HUES6 (cell line): ENCODE results near the gene DEPDC1B.
"Not testable (repeated sequence)": the region's sequence is repeated elsewhere in the genome, so short reads cannot be mapped to it uniquely, and the experiment has no call there.

Experiments used
- H3K27ac ChIP-seq: 2 replicates; pipeline ENCODE4 v1.7.0; 2013; ENCODE audit warnings: low read depth, mild to moderate bottlenecking, low read length, inconsistent platforms
- H3K27me3 ChIP-seq: 2 replicates; pipeline ENCODE4 v1.6.1; 2013; ENCODE audit warnings: low read length; ENCODE audit not compliant: control insufficient read depth, insufficient read depth
- H3K36me3 ChIP-seq: 2 replicates; pipeline ENCODE4 v1.6.1; 2013; ENCODE audit warnings: low read length; ENCODE audit not compliant: control insufficient read depth, insufficient read depth
- H3K4me1 ChIP-seq: 2 replicates; pipeline ENCODE4 v1.6.1; 2013; ENCODE audit warnings: low read length; ENCODE audit not compliant: control insufficient read depth, insufficient read depth
- H3K4me3 ChIP-seq: 2 replicates; pipeline ENCODE4 v1.5.1; 2013; ENCODE audit warnings: low read depth, low read length
- H3K9ac ChIP-seq: one replicate; pipeline ENCODE4 v1.6.1; 2013; ENCODE audit warnings: mild to moderate bottlenecking, low read length
- H3K9me3 ChIP-seq: 2 replicates; pipeline ENCODE4 v1.6.1; 2013; ENCODE audit warnings: low read depth, low read length; ENCODE audit not compliant: control insufficient read depth, insufficient read depth

Gene DEPDC1B

DNA sequence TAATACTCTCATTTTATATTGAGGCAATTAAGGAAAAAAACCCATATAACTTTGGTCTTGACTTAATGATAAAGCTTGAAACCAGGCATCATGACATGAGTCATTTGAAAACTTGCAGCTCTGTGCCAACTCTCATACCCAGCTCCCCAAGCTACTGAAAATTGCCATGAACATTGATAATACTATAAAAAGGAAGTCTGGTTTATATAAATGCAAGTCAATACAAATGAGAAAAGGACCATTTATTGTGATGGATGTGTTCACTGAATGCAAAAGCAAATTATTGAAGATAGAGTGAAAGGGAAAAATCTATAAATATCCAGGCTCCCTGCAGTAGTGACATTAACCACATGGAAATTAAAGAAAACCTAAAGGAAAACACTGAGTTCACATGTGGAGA, 116.3 kb downstream of the DEPDC1B start:
- no peaks in the 10 kb centered on the region for H3K27me3 ChIP-seq
- H3K4me3 ChIP-seq: no peak overlapping the region
- H3K36me3 ChIP-seq: no peaks in the 10 kb centered on the region
- no peaks in the 10 kb centered on the region for H3K4me1 ChIP-seq
- no peaks in the 10 kb centered on the region for H3K9me3 ChIP-seq
- no peak overlapping the region for H3K27ac ChIP-seq
- no peak overlapping the region for H3K9ac ChIP-seq

GRCh38 chr5:60578315-60578714, 121.7 kb downstream of the DEPDC1B start:
- Histone ChIP-seq H3K4me1 (no peaks in the 10 kb centered on the region), H3K27me3 (no peaks in the 10 kb centered on the region), H3K27ac (no peak overlapping the region), H3K4me3 (no peak overlapping the region), H3K9me3 (peaks cover 21% of the 10 kb centered on the region), H3K9ac (no peak overlapping the region), H3K36me3 (no peaks in the 10 kb centered on the region)

DNA sequence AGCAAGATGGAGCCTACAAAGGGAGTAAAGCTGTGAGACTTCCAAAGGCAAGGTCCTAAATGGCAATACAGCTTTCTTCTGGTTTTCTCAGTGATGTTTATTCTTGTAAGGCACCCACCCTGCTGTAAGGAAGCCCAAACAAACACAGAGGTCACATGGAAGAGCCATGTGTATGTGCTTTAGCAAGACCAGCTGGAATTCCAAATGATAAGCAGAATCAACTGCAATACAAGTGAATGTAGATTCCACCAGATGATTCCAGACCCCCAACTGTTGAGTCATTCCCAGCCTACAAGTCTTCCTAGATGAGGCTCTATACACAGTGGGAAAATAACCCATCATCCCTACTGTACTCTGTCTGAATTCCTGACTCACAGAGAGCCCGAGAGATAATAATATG, 122.8 kb downstream of the DEPDC1B start:
- Histone ChIP-seq H3K27me3 (no peaks in the 10 kb centered on the region), H3K9ac (no peak overlapping the region), H3K9me3 (peaks cover 21% of the 10 kb centered on the region), H3K27ac (no peak overlapping the region), H3K4me1 (no peaks in the 10 kb centered on the region), H3K4me3 (no peak overlapping the region), H3K36me3 (no peaks in the 10 kb centered on the region)

- no peak overlapping the region for H3K4me3 ChIP-seq
- no peaks in the 10 kb centered on the region for H3K4me1 ChIP-seq
- H3K27ac ChIP-seq: no peak overlapping the region
- H3K9me3 ChIP-seq: peaks cover 21% of the 10 kb centered on the region
- no peaks in the 10 kb centered on the region for H3K27me3 ChIP-seq
- no peak overlapping the region for H3K9ac ChIP-seq
- no peaks in the 10 kb centered on the region for H3K36me3 ChIP-seq
Observed at GRCh38 chr5:60576425-60576824, 123.5 kb downstream of the DEPDC1B start.

- Histone ChIP-seq H3K9me3 (peaks cover 24% of the 10 kb centered on the region), H3K4me3 (no peak overlapping the region)
Observed at GRCh38 chr5:60568646-60569045, 131.3 kb downstream of the DEPDC1B start.

DNA sequence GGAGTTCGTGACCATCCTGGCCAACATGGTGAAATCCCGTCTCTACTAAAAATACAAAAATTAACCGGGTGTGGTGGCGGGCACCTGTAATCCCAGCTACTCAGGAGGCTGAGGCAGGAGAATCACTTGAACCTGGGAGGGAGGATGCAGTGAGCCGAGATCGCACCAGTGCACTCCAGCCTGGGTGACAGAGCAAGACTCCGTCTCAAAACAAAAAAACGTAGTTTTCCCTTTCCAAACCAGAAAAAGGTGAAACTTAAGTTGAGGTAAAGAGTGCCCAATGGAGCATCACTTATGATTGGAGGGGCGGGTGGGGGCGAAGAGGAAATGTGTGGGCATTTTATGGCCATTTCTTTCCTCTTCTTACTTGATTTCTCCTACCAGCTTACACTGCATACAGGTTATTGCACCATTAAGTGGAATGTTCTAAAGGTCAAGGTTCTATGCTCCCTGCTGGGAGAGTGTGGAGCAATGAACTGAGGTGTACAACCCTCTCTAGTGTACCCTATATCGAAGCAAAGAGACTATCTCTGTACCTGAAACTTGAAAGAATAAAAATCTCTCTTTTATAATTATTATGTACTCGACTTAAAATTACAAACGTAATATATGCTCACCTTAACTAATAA, 136.2 kb downstream of the DEPDC1B start:
- Histone ChIP-seq H3K27ac (no peak overlapping the region), H3K36me3 (no peaks in the 10 kb centered on the region), H3K4me1 (no peaks in the 10 kb centered on the region), H3K9me3 (peaks cover 20% of the 10 kb centered on the region), H3K9ac (no peak overlapping the region), H3K27me3 (no peaks in the 10 kb centered on the region), H3K4me3 (no peak overlapping the region)

More at GRCh38 chr5:60568646-60569045, 131.3 kb downstream of the DEPDC1B start:
- Histone ChIP-seq H3K9ac (no peak overlapping the region), H3K27me3 (no peaks in the 10 kb centered on the region), H3K27ac (no peak overlapping the region), H3K4me1 (no peaks in the 10 kb centered on the region), H3K36me3 (no peaks in the 10 kb centered on the region)

DNA sequence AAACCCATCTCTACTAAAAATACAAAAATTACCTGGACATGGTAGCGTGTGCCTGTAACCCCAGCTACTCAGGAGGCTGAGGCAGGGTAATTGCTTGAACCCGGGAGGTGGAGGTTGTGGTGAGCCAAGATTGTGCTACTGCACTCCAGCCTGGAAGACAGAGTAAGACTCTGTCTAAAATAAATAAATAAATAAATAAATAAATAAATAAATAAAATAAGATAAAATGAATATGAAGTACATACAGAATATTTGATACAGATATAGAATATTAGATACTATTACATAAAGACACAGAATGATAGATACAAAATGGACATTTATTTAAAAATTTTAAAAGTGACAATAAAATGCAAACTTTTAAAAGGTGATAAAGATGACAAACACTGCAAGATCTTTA, 146.7 kb downstream of the DEPDC1B start:
- not testable (repeated sequence) for H3K4me1 ChIP-seq, H3K27me3 ChIP-seq, H3K9ac ChIP-seq, H3K36me3 ChIP-seq, H3K27ac ChIP-seq, H3K4me3 ChIP-seq
- H3K9me3 ChIP-seq: peaks cover 19% of the 10 kb centered on the region

- Histone ChIP-seq H3K9ac (no peak overlapping the region), H3K27me3 (no peaks in the 10 kb centered on the region), H3K36me3 (no peaks in the 10 kb centered on the region), H3K27ac (no peak overlapping the region), H3K9me3 (peaks cover 19% of the 10 kb centered on the region), H3K4me1 (no peaks in the 10 kb centered on the region), H3K4me3 (no peak overlapping the region)
Observed at GRCh38 chr5:60551829-60552228, 148.1 kb downstream of the DEPDC1B start.

GRCh38 chr5:60551250-60551649, 148.7 kb downstream of the DEPDC1B start:
- Histone ChIP-seq H3K4me3 (no peak overlapping the region), H3K9ac (no peak overlapping the region), H3K27ac (no peak overlapping the region), H3K27me3 (no peaks in the 10 kb centered on the region), H3K9me3 (peaks cover 14% of the 10 kb centered on the region), H3K36me3 (no peaks in the 10 kb centered on the region), H3K4me1 (no peaks in the 10 kb centered on the region)

GRCh38 chr5:60550311-60550710, 149.7 kb downstream of the DEPDC1B start:
- Histone ChIP-seq H3K36me3 (no peaks in the 10 kb centered on the region), H3K4me1 (no peaks in the 10 kb centered on the region)

DNA sequence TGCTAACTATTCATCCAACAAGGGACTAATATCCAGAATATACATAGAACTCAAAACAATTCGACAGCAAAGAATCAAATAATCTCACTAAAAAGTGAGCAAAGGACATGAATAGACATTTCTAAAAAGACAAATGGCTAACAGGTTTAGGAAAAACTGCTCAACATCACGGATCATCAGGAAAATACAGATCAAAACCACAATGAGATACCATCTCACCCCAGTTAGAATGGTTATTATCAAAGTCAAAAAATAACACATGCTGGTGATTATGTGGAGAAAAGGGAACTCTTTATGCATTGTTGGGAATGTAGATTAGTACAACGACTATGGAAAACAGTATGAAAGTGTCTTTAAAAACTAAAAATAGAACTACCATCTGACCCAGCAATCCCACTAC, 150.1 kb downstream of the DEPDC1B start:
- H3K9me3 ChIP-seq: peaks cover 2% of the 10 kb centered on the region; the same call in 1 of the 2 replicates
- no peak overlapping the region for H3K27ac ChIP-seq
- H3K4me3 ChIP-seq: no peak overlapping the region
- H3K27me3 ChIP-seq: no peaks in the 10 kb centered on the region
- no peak overlapping the region for H3K9ac ChIP-seq
- H3K36me3 ChIP-seq: no peaks in the 10 kb centered on the region
- no peaks in the 10 kb centered on the region for H3K4me1 ChIP-seq

More at GRCh38 chr5:60550311-60550710, 149.7 kb downstream of the DEPDC1B start:
- no peak overlapping the region for H3K9ac ChIP-seq
- no peaks in the 10 kb centered on the region for H3K27me3 ChIP-seq
- H3K9me3 ChIP-seq: peaks cover 7% of the 10 kb centered on the region; the same call in 1 of the 2 replicates
- H3K27ac ChIP-seq: no peak overlapping the region
- no peak overlapping the region for H3K4me3 ChIP-seq
